Hematopoietic multipotent progenitor cell treated with erythropoietin and hydrocortisone succinate and interleukin-3 and kit ligand, for 8 days (in vitro differentiated cells): ENCODE measurements around the gene PLS1.
"Not testable (repeated sequence)": the region's sequence is repeated elsewhere in the genome, so short reads cannot be mapped to it uniquely, and the experiment has no call there.

ENCODE experiments used
- DNase-seq: peaks from one replicate; pipeline ENCODE4 v3.0.0-alpha.2; 2015

PLS1 gene

GRCh38 chr3:142706321-142707127 is 110.3 kb downstream of the PLS1 start:
- DNase-seq, result no peak

- no peak for DNase-seq
Measured at GRCh38 chr3:142709207-142709606, 113.0 kb downstream of the PLS1 start.

- DNase-seq, result not testable (repeated sequence)
Measured at GRCh38 chr3:142714882-142715281, 118.7 kb downstream of the PLS1 start.

GRCh38 chr3:142716102-142716501 is 119.9 kb downstream of the PLS1 start:
- DNase-seq, result no peak

GRCh38 chr3:142723665-142723967 is 127.4 kb downstream of the PLS1 start:
- no peak for DNase-seq

GRCh38 chr3:142723968-142724681 is 127.9 kb downstream of the PLS1 start, which contains the start of gene TRPC1:
TRPC1 (plus strand) TSS chr3:142724034; CDS start chr3:142724560, 526 bp downstream.
- DNase-seq, result peak; percentile 79

GRCh38 chr3:142724682-142725356 is 128.6 kb downstream of the PLS1 start:
- peak; percentile 29 for DNase-seq

GRCh38 chr3:142725357-142725739 is 129.2 kb downstream of the PLS1 start:
- no peak for DNase-seq

GRCh38 chr3:142726017-142726416 is 129.8 kb downstream of the PLS1 start:
- DNase-seq, result no peak

- DNase-seq, result no peak
Measured at GRCh38 chr3:142732066-142732465, 135.9 kb downstream of the PLS1 start.

GRCh38 chr3:142734834-142735233 is 138.6 kb downstream of the PLS1 start:
- no peak for DNase-seq

GRCh38 chr3:142735462-142735861 is 139.3 kb downstream of the PLS1 start:
- no peak for DNase-seq

- DNase-seq, result no peak
Measured at GRCh38 chr3:142738396-142738795, 142.2 kb downstream of the PLS1 start.

GRCh38 chr3:142746646-142747045 is 150.5 kb downstream of the PLS1 start:
- DNase-seq, result no peak

- DNase-seq, result not testable (repeated sequence)
Measured at GRCh38 chr3:142750531-142750930, 154.3 kb downstream of the PLS1 start.

- not testable (repeated sequence) for DNase-seq
Measured at GRCh38 chr3:142752605-142753004, 156.4 kb downstream of the PLS1 start.

GRCh38 chr3:142754494-142754893 is 158.3 kb downstream of the PLS1 start:
- DNase-seq, result no peak
